ENCODE data around the gene LGALS9. TPM values are rescaled to one million over a fixed set of nuclear protein-coding genes. Genes with fewer than 3 reads are reported as not detected.
A peak's percentile ranks its signal among the peaks of the same experiment; 100 is the strongest.
"Not testable (repeated sequence)": the region's sequence is repeated elsewhere in the genome, so short reads cannot be mapped to it uniquely, and the experiment has no call there.

The LGALS9 gene
- total RNA-seq, 3 donors from 2014 or later, result 217 to 573 (median 482) TPM

- H3K4me1 ChIP-seq (ENCODE audit: low read depth), result peaks cover 43% of the 10 kb centered on the region
- no peaks in the 10 kb centered on the region for H3K36me3 ChIP-seq (ENCODE audit: low read depth)
- ATAC-seq (peak; percentile 41), DNase-seq (peak in 1 of 3 donors; percentile 48)
- no peaks in the 10 kb centered on the region for H3K9me3 ChIP-seq
- intact Hi-C loops (cut with DNase I, micrococcal nuclease), result no loop called here
- peak overlapping the region; percentile 24 for H3K4me3 ChIP-seq
- TF ChIP-seq CTCF (IDR thresholded peaks at IDR 0.05), result no peak
Observed at GRCh38 chr17:27631411-27631760, 398 bp downstream of the LGALS9 start.

GRCh38 chr17:27631897-27632725 lies 1.1 kb downstream of the LGALS9 start:
- TF ChIP-seq CTCF (IDR thresholded peaks at IDR 0.05), result no peak
- DNase-seq (peak in 2 of 3 donors; percentile 58 to 69), ATAC-seq (peak; percentile 26)
- Histone ChIP-seq H3K9me3 (no peaks in the 10 kb centered on the region), H3K4me1 (ENCODE audit: low read depth) (peaks cover 43% of the 10 kb centered on the region), H3K36me3 (ENCODE audit: low read depth) (no peaks in the 10 kb centered on the region), H3K4me3 (peak overlapping the region; percentile 24)
- intact Hi-C loops (cut with DNase I, micrococcal nuclease), result no loop called here

GRCh38 chr17:27632766-27633165 lies 1.8 kb downstream of the LGALS9 start:
- intact Hi-C loops (cut with DNase I, micrococcal nuclease); H3K36me3 ChIP-seq (ENCODE audit: low read depth); H3K4me3 ChIP-seq; H3K9me3 ChIP-seq: not testable (repeated sequence)
- peaks cover 43% of the 10 kb centered on the region for H3K4me1 ChIP-seq (ENCODE audit: low read depth)
- ATAC-seq (peak; percentile 43), DNase-seq (peak; percentile 71 to 86 (median 80))

- Histone ChIP-seq H3K4me3 (no peak overlapping the region), H3K9me3 (no peaks in the 10 kb centered on the region), H3K36me3 (ENCODE audit: low read depth) (no peaks in the 10 kb centered on the region), H3K4me1 (ENCODE audit: low read depth) (peaks cover 43% of the 10 kb centered on the region)
- TF ChIP-seq CTCF (IDR thresholded peaks at IDR 0.05), result no peak
- intact Hi-C loops (cut with DNase I, micrococcal nuclease), result no loop called here
- ATAC-seq, result no peak
- DNase-seq, result peak in 2 of 3 donors; percentile 52 to 57
Observed at GRCh38 chr17:27633312-27634025, 2.5 kb downstream of the LGALS9 start.

GRCh38 chr17:27634026-27634335 lies 3.0 kb downstream of the LGALS9 start:
- H3K4me3 ChIP-seq, result no peak overlapping the region
- no peak for DNase-seq
- H3K4me1 ChIP-seq (ENCODE audit: low read depth), result peaks cover 43% of the 10 kb centered on the region
- intact Hi-C loops (cut with DNase I, micrococcal nuclease), result no loop called here
- H3K36me3 ChIP-seq (ENCODE audit: low read depth), result no peaks in the 10 kb centered on the region
- H3K9me3 ChIP-seq, result no peaks in the 10 kb centered on the region
- ATAC-seq, result no peak
- no peak for TF ChIP-seq CTCF (IDR thresholded peaks at IDR 0.05)

- no peaks in the 10 kb centered on the region for H3K9me3 ChIP-seq
- no peak for TF ChIP-seq CTCF (IDR thresholded peaks at IDR 0.05)
Observed at GRCh38 chr17:27634776-27635175, 3.8 kb downstream of the LGALS9 start.

More at GRCh38 chr17:27634776-27635175, 3.8 kb downstream of the LGALS9 start:
- no peak overlapping the region for H3K4me3 ChIP-seq
- intact Hi-C loops (cut with DNase I, micrococcal nuclease), result no loop called here
- DNase-seq (no peak), ATAC-seq (no peak)
- no peaks in the 10 kb centered on the region for H3K36me3 ChIP-seq (ENCODE audit: low read depth)
- peaks cover 43% of the 10 kb centered on the region for H3K4me1 ChIP-seq (ENCODE audit: low read depth)
